SK-N-MC (cell line): ENCODE measurements around the gene ALDH1L2.

Source experiments
- EZH2 ChIP-seq: fragments of 200-600 bp; sonication (generic); IDR thresholded peaks from one replicate; pipeline ENCODE4 v1.6.1; 2017; ENCODE audit warnings: antibody characterized with exemption
- FOXP2 ChIP-seq: optimal IDR thresholded peaks from 2 replicates; pipeline ENCODE3; 2011; ENCODE audit warnings: mild to moderate bottlenecking, moderate library complexity; ENCODE audit not compliant: insufficient read depth; ENCODE audit errors: extremely low read length, control extremely low read depth
- POLR2AphosphoS5 ChIP-seq: IDR thresholded peaks from 2 replicates; pipeline ENCODE4 v1.6.1; 2012; ENCODE audit warnings: mild to moderate bottlenecking, low read depth, low read length, borderline replicate concordance

DNA sequence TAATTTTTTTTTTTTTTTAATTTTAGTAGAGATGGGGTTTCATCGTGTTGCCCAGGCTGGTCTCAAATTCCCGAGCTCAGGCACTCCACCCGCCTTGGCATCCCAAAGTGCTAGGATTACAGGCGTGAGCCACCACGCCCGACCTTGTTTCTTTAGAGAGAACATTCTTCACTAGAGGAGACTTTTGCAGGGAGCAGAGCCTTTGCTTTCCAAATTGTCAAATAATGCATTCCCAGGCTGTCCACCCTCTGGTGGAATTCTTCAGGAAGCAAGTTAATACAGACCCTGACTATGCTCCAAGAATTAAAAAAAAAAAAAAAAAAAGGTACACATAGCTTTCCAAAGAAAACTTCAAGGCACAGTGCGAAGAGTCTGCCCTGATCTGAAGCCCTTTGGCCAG lies 6.8 kb downstream of the ALDH1L2 start:
- no peak for TF ChIP-seq EZH2
- no peak for TF ChIP-seq POLR2AphosphoS5
- no peak for TF ChIP-seq FOXP2
